ENCODE data around the gene ZNF565. TPM values are rescaled to one million over a fixed set of nuclear protein-coding genes. Genes with fewer than 3 reads are reported as not detected.
"Not testable (repeated sequence)": the region's sequence is repeated elsewhere in the genome, so short reads cannot be mapped to it uniquely, and the experiment has no call there.

ZNF565 gene
- total RNA-seq, 1 donor from 2014 or later, result 3.6 TPM

DNA sequence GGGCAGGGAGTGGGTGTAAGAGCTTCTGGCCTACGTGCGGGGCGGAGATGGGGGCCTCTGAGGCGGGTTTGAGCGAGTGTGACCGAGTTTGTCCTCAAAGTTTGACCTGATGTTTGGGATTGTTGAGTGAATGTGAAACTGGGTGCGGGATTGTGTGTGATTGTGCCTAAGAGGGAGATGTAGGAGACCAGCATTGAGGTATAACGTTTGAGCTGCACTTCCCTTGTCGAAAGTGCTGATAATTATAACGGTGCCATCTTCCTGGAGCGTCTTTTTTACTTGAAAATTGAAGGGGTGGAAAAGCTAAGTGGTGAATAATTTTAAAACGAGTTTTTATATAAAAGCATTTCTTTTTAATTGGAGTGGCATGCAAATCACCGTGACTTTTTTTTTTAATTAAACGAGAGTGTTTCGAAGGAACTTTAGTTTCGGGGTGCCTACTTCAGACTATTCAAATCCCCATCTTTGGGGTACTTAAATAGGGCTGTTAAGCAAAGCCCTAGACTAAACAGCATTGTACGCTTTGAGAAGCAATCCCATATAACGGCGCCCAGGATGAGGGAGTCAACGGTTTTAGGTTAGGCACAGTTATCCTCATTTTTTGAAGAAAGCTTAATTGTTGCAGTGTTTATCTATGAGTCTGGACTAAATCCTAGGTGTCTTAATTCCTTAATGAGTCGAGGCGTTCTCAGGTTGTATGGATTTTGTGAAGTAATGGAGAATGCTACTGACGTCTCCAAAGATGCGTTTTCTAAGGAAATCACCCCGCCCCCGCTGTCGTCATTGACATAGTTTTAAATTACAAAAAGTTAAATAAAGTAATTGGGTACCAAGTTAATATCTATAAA is 1.0 kb upstream of the ZNF565 start:
- DNase-seq (ENCODE audit: low spot score), result no peak

DNA sequence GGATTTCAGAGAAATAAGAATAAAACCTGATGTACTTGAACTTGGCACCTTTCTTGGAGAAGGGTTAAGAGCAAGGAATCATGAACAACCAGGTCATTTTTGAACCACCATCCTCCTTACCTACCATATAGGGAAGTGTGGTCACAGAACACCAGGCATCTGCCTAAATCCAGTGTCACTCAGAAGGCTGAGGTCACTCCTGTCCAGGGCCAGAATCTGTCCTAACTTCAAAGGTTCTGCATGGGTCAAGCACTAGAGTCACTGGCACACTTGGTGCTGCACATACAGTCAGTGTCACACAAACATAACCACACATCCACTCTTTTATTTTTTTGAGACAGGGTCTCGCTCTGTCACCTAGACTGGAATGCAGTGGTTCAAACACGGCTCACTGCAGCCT is 1.6 kb downstream of the ZNF565 start:
- no peak for DNase-seq (ENCODE audit: low spot score)

DNA sequence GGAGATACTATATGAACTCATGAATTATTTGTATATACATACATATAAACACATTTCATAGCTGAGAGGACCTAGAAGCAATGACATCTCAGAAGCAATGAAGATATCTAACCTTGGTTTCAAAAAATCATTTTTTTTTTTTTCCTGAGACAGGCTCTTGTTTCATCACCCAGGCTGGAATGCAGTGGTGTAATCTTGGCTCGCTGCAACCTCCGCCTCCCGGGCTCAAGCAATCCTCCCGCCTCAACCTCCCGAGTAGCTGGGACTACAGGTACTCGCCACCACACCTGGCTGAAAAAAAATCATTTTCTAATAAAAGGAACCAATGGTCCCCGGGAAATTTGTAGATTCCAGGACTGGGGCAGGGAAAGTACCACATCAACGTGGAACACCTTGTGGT is 4.0 kb downstream of the ZNF565 start:
- DNase-seq (ENCODE audit: low spot score), result peak; percentile 16

DNA sequence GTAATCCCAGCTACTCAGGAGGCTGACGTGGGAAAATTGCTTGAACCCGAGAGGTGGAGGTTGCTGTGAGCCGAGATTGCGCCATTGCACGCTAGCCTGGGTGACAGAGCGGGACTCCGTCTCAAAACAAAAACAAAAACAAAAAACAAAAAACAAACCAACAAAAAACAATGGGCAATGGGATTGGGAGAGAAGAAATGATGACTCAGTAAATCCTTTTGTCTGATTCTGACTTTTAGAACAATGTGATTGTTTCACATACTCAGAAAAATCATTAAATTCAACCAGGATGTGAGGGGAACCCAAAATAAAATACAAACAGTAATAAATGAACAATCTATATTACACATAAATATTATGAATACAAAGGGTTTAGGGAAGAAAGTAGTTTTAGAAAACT is 5.1 kb downstream of the ZNF565 start:
- no peak for DNase-seq (ENCODE audit: low spot score)

DNA sequence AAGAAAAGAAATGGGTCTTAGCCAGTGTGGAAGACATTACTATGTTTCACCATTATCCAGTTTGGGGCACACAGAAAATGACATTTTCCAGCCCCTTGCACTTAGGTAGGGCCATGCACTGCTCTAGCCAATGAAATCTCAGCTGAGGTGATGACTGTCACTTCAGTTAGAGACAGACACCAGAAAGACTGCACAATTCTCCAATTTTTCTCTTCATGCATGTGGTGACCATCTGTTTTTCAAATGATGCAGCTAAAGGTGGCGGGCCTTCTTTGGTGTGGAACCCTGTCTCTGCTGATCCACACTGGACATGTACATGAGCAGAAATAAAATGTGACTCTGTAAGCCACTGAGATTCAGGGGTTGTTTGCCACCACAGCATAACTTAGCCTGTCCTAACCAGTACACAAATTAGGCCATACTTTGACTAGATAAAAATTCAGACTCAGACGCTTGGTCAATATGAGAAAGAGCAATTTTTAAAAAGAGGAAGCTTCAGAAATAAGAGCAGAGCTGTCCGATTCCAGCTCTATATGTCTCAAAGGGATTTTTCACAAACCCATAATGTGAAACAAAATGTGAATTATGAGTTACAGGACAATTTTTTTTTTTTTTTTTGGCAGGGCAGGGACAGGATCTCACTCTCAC is 6.7 kb downstream of the ZNF565 start:
- DNase-seq (ENCODE audit: low spot score), result no peak

DNA sequence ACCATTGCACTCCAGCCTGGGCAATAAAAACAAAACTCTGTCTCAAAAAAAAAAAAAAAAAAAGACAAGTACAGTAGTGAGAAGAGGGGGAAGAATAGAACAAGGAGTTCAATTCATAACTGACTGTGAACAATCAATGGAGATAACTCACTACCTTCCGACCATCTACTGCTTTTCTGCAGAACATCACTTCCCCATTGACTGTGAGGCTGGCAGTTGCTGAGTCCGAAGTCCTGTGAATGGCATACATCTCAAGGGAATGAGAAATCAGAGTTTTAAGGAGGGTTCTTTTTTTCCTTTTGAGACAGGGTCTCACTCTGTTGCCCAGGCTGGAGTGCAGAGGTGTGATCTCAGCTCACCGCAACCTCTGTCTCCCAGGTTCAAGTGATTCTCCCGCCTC is 11.2 kb downstream of the ZNF565 start:
- no peak for DNase-seq (ENCODE audit: low spot score)

DNA sequence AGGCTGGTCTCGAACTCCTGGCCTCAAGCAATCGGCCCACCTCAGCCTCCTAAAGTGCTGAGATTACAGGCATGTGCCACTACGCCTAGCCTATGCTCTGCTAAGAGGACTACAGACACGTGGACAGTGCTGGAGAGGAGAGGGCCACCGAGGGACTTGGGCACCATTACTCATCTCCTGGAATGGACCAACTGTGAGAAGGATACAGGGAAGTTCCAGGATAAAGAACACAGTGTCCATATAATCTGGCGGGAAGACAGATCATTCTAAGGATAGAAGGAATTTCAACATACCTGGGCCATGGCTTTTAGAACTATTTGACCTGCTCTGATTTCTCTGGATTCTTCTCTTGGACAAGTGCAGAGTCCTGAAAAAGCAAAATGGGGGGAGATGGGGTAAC is 12.8 kb downstream of the ZNF565 start:
- no peak for DNase-seq (ENCODE audit: low spot score)

DNA sequence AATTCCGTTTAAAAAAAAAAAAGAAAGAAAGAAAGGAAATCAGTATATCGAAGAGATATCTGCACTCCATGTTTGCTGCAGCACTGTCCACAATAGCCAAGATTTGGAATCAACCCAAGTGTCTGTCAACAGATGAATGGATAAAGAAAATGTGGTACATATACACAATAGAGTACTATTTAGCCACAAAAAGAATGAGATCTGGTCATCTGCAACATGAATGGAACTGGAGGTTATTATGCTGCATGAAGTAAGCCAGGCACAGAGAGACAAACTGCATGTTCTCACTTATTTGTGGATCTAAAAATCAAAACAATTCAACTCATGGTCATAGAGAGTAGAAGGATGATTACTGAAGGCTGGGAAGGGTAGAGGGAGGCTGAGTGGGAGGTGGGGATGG is 16.3 kb downstream of the ZNF565 start:
- no peak for DNase-seq (ENCODE audit: low spot score)

DNA sequence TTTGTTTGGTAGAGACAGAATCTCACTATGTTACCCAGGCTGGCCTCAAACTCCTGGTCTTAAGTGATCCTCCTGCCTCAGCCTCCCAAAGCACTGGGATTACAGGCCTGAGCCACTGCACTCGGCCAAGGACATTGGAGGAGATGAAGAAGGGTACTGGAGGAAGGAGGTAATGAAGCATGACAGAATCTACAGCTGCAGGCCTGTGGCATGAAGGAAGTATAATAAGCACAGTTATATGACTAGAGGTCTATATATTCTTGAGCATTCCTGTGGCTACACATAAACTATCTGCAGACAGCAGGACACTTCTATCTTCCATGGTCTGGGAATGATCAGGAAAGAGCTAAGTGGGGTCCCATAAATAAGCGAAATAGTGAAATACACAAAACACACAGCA is 18.2 kb downstream of the ZNF565 start:
- DNase-seq (ENCODE audit: low spot score), result no peak

DNA sequence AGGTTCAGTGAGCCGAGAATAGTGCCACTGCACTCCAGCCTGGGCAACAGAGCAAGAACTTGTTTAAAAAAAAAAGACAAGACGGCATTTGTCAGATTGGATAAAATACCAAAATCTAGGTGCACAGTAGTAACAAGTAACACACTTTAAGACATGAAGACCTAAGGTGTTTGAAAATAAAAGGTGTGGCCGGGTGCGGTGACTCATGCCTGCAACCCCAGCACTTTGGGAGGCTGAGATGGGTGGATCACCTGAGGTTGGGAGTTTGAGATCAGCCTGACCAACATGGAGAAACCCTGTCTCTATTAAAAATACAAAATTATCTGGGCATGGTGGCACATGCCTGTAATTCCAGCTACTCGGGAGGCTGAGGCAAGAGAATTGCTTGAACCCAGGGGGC is 27.7 kb downstream of the ZNF565 start:
- not testable (repeated sequence) for DNase-seq (ENCODE audit: low spot score)

DNA sequence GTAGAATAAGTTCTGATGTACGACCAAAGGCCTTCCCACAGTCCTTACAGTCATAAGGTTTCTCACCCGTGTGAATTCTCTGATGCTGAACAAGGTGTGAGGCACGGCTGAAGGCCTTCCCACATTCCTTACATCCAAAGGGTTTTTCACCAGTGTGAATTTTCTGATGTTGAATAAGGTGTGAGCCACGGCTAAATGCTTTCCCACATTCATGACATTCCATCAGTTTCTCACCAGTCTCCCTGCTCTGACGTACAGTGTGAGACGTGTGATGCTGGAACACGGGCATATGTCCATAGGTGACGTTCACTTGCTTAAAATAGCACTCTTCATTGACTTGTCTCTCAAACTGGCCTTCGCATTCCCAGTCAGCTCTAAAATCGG is 31.2 kb downstream of the ZNF565 start:
- DNase-seq (ENCODE audit: low spot score), result no peak

DNA sequence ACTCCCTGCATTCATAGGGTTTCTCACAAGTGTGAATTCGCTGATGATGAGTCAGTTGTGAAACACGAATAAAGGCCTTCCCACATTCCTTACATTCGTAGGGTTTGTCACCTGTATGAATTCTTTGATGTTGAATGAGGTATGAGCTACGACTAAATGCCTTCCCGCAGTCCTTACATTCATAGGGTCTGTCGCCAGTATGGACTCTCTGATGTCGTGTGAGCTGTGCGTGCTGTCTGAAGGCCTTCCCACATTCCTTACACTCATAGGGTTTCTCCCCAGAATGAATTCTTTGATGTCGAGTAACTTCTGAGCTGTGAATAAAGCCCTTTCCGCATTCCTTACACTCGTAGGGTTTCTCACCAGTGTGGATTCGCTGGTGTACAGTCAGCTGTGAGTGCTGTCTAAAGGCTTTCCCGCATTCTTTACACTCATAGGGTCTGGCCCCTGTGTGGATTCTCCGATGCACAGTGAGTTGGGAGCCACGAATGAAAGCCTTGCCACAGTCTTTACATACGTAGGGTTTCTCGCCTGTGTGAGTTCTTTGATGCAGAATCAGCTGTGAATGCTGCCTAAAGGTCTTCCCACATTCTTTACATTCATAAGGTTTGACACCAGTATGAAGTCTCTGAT is 31.7 kb downstream of the ZNF565 start:
- DNase-seq (ENCODE audit: low spot score), result no peak

DNA sequence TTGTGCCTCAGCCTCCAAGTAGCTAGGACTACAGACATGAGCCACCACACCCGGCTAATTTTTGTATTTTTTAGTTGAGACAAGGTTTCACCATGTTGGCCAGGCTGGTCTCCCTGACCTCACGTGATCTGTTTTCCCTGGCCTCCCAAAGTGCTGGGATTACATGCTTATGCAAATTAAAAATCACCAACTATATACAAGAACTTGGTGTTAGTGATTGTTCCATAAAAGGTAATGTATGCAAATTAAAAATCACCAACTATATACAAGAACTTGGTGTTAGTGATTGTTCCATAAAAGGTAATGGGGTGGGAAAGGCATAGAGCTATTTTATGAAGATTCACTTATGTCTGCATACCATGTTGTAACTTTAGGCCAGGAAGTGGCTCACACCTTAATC is 35.4 kb downstream of the ZNF565 start:
- DNase-seq (ENCODE audit: low spot score), result not testable (repeated sequence)

DNA sequence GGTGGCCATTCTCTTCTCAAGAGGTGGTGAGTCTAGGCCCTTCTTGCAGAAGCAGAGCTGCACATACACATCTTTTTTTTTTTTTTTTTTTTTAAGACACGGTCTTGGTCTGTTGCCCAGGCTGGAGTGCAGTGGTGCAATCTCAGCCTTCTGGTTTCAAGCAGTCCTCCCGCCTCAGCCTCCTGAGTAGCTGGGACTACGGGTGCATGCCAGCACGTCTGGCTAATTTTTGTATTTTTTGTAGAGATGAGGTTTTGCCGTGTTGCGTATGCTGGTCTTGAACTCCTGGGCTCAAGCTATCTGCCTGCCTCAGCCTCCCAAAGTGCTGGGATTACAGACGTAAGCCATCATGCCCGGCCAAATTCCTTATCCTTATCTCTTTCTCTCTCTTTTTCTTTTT is 40.6 kb downstream of the ZNF565 start:
- DNase-seq (ENCODE audit: low spot score), result not testable (repeated sequence)

DNA sequence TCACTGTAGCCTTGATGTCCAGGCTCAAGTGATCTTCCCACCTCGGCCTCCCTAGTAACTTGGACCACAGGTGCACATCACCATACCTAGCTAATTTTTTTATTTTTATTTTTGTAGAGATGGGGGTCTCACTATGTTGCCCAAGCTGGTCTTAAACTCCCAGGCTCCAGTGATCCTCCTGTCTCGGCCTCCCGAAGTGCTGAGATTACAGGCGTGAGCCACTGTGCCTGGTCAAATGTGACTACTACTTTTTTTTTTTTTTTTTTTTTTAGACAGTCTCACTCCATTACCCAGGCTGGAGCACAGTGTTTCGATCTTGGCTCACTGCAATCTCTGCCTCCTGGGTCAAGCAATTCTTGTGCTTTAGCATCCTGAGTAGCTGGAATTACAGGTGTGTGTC is 41.6 kb downstream of the ZNF565 start:
- DNase-seq (ENCODE audit: low spot score), result no peak

DNA sequence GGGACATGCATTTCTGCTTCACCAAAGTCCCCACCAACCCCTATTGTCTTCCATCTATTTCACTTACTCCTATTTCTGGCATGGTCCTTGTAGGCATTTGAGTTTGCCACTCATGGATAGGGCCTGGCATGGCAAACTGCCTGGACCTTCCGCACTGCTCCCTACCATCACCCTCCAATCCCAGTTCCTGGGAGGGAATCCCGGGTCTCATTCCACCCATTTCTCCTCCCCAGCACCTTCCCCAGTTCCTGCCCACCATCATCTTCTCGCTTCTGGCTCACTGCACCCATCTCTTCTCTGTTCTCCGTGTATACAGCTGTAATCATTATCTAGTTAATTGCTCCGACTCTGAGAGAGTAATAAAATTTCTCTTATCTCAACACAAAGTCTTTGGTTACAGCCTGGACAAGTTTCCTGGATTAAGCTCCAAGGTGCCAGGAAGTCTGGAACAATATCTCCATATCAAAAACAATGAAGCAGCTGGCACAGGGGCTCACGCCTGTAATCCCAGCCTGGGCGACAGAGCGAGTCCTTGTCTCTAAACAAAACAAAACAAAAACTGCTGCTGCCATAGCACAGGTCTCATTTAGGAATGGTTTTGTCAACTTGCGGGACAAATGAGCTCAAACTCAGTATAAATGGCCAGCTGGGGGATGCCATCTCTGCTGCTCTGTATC is 45.2 kb downstream of the ZNF565 start:
- DNase-seq (ENCODE audit: low spot score), result no peak

DNA sequence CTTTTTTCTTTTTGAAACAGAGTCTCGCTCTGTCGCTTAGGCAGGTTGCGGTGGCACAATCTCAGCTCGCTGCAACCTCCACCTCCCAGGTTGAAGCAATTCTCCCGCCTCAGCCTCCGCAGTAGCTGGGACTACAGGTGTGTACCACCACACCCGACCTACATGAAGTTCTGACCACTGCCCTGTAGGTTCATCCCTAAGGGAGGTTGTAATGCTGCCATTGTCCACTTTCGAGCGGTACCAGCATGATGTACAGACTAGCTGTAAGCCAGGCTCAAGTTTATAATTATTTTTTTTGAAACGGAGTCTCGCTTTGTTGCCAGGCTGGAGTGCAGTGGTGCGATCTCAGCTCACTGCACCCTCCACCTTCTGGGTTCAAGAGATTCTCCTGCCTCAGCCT is 50.7 kb downstream of the ZNF565 start:
- no peak for DNase-seq (ENCODE audit: low spot score)

DNA sequence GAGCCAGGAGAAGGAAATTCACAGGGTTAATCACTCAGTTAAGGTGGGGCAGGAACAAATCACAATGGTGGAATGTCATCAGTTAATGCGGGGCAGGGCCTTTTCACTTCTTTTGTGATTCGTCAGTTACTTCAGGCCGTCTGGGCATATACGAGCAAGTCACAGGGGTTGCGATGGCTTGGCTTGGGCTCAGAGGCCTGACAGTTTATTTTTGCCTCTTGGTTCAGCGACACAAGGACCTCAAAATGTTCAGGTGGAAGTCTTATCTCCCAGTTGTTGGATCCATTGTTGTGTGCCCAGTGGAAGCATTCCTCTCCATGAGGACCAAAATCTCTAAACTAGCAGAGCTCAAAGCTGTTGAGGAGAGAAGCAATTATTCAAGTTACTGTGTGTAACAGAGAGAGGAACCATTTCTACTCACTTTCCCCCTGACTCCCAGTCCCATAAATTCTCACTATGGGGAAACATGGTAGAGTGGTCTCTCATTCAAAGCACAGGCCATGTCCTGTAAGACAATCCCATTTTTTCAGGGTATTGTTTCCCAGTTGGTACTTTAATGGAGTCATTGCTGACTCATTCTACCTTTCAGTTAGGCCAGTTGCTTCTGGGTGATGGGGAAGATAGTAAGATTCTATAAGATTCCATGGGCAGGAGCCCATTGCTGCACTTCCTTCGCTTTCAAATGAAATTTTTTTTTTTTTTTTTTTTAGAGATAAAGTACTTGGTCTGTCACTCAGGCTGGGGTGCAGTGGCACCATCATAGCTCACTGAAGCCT is 53.5 kb downstream of the ZNF565 start:
- no peak for DNase-seq (ENCODE audit: low spot score)

DNA sequence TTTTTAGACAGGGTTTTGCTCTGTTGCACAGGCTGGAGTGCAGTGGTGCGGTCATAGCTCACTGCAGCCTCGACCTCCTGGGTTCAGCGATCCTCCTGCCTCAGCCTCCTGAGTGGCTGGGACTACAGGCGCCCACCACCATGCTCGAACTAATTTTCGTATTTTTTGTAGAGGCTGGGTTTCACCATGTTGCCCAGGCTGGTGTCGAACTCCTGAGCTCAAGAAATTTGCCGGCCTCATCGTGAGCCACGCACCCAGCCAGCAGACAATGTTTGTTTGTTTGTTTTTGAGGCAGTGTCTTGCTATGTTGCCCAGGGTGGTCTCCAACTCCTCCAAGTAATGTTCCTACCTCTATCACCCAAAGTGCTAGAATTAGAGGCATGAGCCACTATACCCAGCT is 61.3 kb downstream of the ZNF565 start:
- no peak for DNase-seq (ENCODE audit: low spot score)

DNA sequence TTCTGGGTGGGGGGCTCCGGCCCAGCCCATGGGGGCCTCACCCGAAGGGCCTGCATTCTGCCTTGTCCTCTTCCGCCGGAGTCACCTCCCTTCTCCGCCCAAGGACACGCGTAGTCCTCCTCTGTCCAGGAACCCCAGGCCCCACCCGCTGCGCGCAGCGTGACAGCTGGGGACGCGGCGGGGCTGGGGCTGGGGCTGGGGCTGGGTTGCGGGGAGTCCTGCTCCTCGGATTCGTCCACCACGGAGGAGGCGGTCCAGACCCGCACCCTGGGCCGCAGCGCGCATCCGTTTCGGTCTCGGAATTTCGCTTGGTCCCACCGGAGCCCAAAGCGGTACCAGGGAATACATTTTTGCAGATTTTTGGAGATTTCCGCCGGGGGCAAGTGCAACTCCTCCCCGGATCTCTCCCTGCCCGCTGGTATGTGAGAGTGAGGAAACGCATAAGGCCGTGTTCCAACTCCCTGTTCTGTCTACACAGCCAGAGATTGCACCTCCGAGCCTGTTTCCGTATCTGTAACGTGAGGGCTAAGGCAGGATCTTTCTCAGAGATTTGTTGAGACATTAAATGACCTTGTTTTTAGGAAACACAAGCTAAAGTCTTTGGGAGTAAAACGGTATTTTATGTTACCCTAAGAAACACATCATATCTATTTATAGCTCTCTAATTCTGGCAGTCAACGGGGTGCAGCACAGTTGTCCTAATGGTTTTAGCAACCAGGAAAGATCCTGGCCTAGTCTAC is 61.9 kb downstream of the ZNF565 start, which contains the start of gene COX7A1:
Gene COX7A1, minus strand, starts transcription at position 96 of the 740 bp plus-strand sequence. Its CDS starts 40 bp downstream, at position 56.
- DNase-seq (ENCODE audit: low spot score), result no peak
